ENCODE measurements around the gene DDX39B.

The DDX39B gene

DNA sequence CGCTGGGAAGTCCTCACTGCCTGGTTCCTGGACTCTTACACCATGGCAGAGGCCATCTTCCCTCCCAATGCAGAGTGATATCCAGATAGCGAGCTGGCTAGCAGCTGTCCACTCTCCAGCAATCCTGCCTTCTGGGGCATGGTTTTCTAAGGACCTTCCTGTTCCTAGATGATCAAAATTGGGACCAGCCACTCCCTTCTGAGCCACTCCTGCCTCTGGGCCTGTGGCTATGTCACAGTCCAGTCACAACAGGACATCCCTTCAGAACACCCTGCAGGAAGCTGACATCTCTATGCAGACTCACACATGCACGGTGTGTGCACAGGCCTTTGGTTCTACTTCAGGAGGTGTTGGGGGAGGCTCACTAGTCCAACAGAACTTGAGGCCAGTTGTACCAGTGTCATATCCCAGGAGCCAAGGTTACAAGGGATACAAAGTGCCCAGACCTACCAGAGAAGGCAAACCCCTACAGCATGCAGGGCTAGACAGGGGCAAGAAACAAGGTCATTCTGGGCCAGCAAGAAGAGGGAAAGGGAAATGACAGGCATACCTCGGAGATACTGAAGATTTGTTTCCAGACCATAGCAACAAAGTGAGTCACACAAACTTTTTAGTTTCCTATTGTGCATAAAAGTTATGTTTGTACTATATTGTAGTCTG, 15.7 kb downstream of the DDX39B start:
- no peak for TF ChIP-seq ZNF335 (tag by site-specific recombination; conservative IDR thresholded peaks at IDR 0.05)
- TF ChIP-seq ZNF514 (tag by site-specific recombination; IDR thresholded peaks at IDR 0.05), result no peak
- TF ChIP-seq, protein P1, sequence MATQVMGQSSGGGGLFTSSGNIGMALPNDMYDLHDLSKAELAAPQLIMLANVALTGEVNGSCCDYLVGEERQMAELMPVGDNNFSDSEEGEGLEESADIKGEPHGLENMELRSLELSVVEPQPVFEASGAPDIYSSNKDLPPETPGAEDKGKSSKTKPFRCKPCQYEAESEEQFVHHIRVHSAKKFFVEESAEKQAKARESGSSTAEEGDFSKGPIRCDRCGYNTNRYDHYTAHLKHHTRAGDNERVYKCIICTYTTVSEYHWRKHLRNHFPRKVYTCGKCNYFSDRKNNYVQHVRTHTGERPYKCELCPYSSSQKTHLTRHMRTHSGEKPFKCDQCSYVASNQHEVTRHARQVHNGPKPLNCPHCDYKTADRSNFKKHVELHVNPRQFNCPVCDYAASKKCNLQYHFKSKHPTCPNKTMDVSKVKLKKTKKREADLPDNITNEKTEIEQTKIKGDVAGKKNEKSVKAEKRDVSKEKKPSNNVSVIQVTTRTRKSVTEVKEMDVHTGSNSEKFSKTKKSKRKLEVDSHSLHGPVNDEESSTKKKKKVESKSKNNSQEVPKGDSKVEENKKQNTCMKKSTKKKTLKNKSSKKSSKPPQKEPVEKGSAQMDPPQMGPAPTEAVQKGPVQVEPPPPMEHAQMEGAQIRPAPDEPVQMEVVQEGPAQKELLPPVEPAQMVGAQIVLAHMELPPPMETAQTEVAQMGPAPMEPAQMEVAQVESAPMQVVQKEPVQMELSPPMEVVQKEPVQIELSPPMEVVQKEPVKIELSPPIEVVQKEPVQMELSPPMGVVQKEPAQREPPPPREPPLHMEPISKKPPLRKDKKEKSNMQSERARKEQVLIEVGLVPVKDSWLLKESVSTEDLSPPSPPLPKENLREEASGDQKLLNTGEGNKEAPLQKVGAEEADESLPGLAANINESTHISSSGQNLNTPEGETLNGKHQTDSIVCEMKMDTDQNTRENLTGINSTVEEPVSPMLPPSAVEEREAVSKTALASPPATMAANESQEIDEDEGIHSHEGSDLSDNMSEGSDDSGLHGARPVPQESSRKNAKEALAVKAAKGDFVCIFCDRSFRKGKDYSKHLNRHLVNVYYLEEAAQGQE (tag by site-specific recombination; IDR thresholded peaks at IDR 0.05), result peak; percentile 87
- TF ChIP-seq ZEB2 (tag by site-specific recombination; IDR thresholded peaks at IDR 0.05), result 0 out of 2 replicates have a peak, but pooled peaks have one; percentile 1
- H3K4me3 ChIP-seq (ENCODE audit: low read depth, low read length), result no peak overlapping the region
- no peaks in the 10 kb centered on the region for H3K9me3 ChIP-seq (ENCODE audit: control insufficient read depth, insufficient read depth, low read depth, low read length)
- POLR2A ChIA-PET, result interaction anchor here (1.2 to 2.2 kb wide), 4 partner anchors 10 to 29 kb away, joined by 3 to 11 read pairs (median 6); partner anchors contain the start of genes DDX39B and MICB
- CTCF ChIA-PET, result interaction anchor here (0.6 kb wide), 1 partner anchor 21 kb away, joined by 6 read pairs; the partner anchor contains the start of gene NFKBIL1
- peaks cover 9 to 21% of the 10 kb centered on the region in 2 experiments for H3K36me3 ChIP-seq (ENCODE audit: control insufficient read depth in 2 of 2, insufficient read depth in 1 of 2, low read length in 2 of 2)
- H3K27ac ChIP-seq (ENCODE audit: extremely low read depth, low read depth, low read length), result no peak overlapping the region
- peaks cover 3% of the 10 kb centered on the region for H3K4me1 ChIP-seq (ENCODE audit: control insufficient read depth, insufficient read depth, low read length)

DNA sequence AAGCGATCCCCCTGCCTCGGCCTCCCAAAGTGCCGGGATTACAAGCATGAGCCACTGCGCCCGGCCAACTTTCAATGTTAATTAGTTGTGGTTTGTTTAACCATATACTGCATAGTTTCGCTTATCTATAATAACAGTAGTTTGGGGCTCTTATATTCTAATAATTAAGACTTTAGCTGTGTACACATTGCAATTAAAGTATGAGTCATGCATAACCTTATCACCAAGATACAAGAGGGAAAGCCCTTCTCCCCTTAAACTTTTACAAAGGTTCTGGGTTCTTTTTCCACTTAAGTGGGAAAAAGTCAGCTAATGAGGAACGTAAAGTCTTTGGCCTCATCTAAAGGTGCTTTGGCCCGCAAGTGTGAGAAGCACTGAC, 16.3 kb downstream of the DDX39B start:
- ChIA-PET CTCF (interaction anchor here (0.6 to 1.5 kb wide), 2 partner anchors 16 to 22 kb away, joined by 5 to 6 read pairs; partner anchors contain the start of genes DDX39B and NFKBIL1), POLR2A (interaction anchor here (0.6 to 2.2 kb wide), 5 partner anchors 10 to 286 kb away, joined by 3 to 11 read pairs (median 6); partner anchors contain the start of genes DDX39B and MICB)
- peaks cover 6 to 16% of the 10 kb centered on the region in 2 experiments; a peak in 2 of 3 replicates for H3K36me3 ChIP-seq (ENCODE audit: control insufficient read depth in 2 of 2, insufficient read depth in 1 of 2, low read length in 2 of 2)
- H3K4me1 ChIP-seq (ENCODE audit: control insufficient read depth, insufficient read depth, low read length), result peaks cover 3% of the 10 kb centered on the region
- H3K4me3 ChIP-seq (ENCODE audit: low read depth, low read length), result no peak overlapping the region
- no peaks in the 10 kb centered on the region for H3K9me3 ChIP-seq (ENCODE audit: control insufficient read depth, insufficient read depth, low read depth, low read length)
- no peak overlapping the region for H3K27ac ChIP-seq (ENCODE audit: extremely low read depth, low read depth, low read length)
- TF ChIP-seq WT1 (tag by site-specific recombination; IDR thresholded peaks at IDR 0.05) (no peak), ZNF792 (tag by site-specific recombination; IDR thresholded peaks at IDR 0.05) (no peak), ZNF146 (tag by site-specific recombination; IDR thresholded peaks at IDR 0.05) (no peak), ZNF366 (tag by site-specific recombination; conservative IDR thresholded peaks at IDR 0.05) (0 out of 2 replicates have a peak, but pooled peaks have one; percentile 25), KLF1 (tag by site-specific recombination; IDR thresholded peaks at IDR 0.05) (no peak), MYNN (tag by site-specific recombination; IDR thresholded peaks at IDR 0.05; ENCODE audit: borderline replicate concordance) (no peak), ZNF629 (tag by site-specific recombination; IDR thresholded peaks at IDR 0.05) (peak; percentile 46; the same call in 1 of the 2 replicates), ZBTB20 (tag by site-specific recombination; IDR thresholded peaks at IDR 0.05) (no peak), ZEB2 (tag by site-specific recombination; IDR thresholded peaks at IDR 0.05) (peak; percentile 55; the same call in 1 of the 2 replicates), SP7 (tag by site-specific recombination; IDR thresholded peaks at IDR 0.05) (peak; percentile 99), ZNF747 (tag by site-specific recombination; IDR thresholded peaks at IDR 0.05) (no peak), ZNF571 (tag by site-specific recombination; IDR thresholded peaks at IDR 0.05) (no peak), ZNF544 (tag by site-specific recombination; IDR thresholded peaks at IDR 0.05) (no peak), GLI2 (tag by site-specific recombination; IDR thresholded peaks at IDR 0.05; ENCODE audit: borderline replicate concordance, low read depth) (peak; percentile 33; the same call in 1 of the 2 replicates), ZNF2 (tag by site-specific recombination; IDR thresholded peaks at IDR 0.05) (no peak)
- TF ChIP-seq, protein P2, sequence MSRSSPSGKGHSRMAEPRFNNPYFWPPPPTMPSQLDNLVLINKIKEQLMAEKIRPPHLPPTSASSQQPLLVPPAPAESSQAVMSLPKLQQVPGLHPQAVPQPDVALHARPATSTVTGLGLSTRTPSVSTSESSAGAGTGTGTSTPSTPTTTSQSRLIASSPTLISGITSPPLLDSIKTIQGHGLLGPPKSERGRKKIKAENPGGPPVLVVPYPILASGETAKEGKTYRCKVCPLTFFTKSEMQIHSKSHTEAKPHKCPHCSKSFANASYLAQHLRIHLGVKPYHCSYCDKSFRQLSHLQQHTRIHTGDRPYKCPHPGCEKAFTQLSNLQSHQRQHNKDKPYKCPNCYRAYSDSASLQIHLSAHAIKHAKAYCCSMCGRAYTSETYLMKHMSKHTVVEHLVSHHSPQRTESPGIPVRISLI (tag by site-specific recombination; IDR thresholded peaks at IDR 0.05), result no peak
- TF ChIP-seq, protein P3, sequence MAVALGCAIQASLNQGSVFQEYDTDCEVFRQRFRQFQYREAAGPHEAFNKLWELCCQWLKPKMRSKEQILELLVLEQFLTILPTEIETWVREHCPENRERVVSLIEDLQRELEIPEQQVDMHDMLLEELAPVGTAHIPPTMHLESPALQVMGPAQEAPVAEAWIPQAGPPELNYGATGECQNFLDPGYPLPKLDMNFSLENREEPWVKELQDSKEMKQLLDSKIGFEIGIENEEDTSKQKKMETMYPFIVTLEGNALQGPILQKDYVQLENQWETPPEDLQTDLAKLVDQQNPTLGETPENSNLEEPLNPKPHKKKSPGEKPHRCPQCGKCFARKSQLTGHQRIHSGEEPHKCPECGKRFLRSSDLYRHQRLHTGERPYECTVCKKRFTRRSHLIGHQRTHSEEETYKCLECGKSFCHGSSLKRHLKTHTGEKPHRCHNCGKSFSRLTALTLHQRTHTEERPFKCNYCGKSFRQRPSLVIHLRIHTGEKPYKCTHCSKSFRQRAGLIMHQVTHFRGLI (tag by site-specific recombination; IDR thresholded peaks at IDR 0.05), result no peak
- TF ChIP-seq, protein P4, sequence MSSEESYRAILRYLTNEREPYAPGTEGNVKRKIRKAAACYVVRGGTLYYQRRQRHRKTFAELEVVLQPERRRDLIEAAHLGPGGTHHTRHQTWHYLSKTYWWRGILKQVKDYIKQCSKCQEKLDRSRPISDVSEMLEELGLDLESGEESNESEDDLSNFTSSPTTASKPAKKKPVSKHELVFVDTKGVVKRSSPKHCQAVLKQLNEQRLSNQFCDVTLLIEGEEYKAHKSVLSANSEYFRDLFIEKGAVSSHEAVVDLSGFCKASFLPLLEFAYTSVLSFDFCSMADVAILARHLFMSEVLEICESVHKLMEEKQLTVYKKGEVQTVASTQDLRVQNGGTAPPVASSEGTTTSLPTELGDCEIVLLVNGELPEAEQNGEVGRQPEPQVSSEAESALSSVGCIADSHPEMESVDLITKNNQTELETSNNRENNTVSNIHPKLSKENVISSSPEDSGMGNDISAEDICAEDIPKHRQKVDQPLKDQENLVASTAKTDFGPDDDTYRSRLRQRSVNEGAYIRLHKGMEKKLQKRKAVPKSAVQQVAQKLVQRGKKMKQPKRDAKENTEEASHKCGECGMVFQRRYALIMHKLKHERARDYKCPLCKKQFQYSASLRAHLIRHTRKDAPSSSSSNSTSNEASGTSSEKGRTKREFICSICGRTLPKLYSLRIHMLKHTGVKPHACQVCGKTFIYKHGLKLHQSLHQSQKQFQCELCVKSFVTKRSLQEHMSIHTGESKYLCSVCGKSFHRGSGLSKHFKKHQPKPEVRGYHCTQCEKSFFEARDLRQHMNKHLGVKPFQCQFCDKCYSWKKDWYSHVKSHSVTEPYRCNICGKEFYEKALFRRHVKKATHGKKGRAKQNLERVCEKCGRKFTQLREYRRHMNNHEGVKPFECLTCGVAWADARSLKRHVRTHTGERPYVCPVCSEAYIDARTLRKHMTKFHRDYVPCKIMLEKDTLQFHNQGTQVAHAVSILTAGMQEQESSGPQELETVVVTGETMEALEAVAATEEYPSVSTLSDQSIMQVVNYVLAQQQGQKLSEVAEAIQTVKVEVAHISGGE (tag by site-specific recombination; conservative IDR thresholded peaks at IDR 0.05; ENCODE audit: low read depth), result no peak
- TF ChIP-seq, protein P5, sequence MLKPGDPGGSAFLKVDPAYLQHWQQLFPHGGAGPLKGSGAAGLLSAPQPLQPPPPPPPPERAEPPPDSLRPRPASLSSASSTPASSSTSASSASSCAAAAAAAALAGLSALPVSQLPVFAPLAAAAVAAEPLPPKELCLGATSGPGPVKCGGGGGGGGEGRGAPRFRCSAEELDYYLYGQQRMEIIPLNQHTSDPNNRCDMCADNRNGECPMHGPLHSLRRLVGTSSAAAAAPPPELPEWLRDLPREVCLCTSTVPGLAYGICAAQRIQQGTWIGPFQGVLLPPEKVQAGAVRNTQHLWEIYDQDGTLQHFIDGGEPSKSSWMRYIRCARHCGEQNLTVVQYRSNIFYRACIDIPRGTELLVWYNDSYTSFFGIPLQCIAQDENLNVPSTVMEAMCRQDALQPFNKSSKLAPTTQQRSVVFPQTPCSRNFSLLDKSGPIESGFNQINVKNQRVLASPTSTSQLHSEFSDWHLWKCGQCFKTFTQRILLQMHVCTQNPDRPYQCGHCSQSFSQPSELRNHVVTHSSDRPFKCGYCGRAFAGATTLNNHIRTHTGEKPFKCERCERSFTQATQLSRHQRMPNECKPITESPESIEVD (tag by site-specific recombination; IDR thresholded peaks at IDR 0.05), result peak; percentile 68
